ENCODE results near the gene S100A4.
A peak's percentile ranks its signal among the peaks of the same experiment; 100 is the strongest.
"Not testable (repeated sequence)": the region's sequence is repeated elsewhere in the genome, so short reads cannot be mapped to it uniquely, and the experiment has no call there.

The S100A4 gene

GRCh38 chr1:153532769-153533599, 12.6 kb downstream of the S100A4 start:
- DNase-seq, result peak; percentile 86 to 90

GRCh38 chr1:153532181-153532580, 13.4 kb downstream of the S100A4 start:
- peak in 1 of 2 experiments; percentile 44 for DNase-seq

GRCh38 chr1:153531638-153532037, 14.0 kb downstream of the S100A4 start:
- no peak for DNase-seq

DNA sequence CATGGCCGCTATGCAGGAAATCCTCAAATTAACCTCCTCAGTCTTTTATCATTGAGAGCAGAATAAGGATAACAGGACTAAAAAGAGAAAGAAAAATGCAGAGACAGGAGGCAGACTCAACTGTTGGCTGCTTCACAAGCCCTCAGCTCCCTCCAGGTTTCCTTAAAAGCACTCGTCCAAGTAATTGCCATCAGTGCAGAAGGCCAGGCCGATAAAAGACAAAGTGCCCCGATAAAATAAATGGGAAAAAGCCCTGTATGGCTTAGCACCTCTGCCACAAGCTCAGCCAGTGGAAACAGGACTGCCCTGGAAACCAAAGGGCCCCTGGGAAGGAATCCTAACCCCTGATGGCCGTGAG, 17.9 kb downstream of the S100A4 start:
- no peak for DNase-seq

DNA sequence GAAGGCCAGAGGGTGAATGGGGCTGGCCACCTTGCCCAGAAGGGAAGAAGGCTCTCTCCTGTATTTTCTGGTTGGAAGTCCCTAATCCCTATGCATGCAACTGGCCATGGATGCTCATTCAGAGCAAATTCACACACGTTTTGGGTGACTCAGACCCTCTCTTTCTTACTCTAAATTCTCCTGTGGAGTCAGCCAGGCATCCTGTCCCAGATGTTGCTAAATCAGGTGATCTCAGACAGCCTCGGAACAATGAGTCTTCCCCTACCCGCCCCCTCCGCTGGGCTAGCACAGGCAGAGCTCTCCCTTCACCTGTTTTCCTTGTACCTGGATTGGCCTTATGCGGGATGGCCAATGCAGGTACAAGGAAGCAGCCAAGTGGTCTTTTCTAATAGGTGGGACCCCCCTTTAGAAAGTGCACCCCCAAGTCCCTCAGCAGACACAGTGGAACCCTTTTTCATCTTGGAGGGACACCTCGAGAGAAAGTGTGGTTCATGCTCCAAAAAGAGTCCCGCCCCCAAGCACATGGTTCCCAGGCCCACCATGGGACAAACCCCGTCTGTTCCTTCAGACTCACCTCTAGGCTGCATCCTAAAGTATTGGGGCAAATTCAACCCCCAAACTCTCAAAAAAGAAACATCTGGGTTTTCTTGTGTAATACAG, 18.5 kb downstream of the S100A4 start:
- DNase-seq, result no peak

- DNase-seq, result no peak
These were observed 19.5 kb downstream of the S100A4 start for GRCh38 chr1:153526132-153526543.

DNA sequence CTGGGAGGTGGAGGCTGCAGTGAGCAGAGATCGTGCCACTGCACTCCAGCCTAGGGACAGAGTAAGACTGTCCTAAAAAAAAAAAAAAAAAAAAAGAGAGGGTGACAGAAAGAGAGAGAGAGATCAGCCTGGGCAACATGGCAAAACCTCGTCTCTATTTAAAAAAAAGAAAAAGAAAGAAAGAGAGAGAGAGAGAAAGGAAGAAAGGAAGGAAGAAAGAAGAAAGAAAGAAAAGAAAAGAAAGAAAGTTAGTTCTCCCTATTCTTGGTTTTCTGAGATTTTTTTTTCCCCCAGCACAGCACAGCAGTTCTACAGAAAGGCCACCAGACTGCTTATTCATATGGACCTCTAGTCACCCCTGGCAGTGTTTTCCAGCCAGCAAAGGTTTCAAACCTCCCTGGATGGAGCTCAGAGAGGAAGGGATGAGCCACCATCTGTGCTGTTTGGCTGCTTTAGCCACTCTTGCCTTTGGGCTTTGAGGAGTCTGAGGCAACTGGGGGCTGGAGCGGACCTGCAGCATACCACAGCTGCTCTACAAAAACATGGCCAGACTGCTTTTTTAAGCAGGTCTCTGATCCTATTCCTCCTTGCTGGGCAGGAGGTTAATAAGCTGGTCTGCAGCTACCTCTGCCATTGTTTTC, 20.4 kb downstream of the S100A4 start:
- DNase-seq, result no peak

GRCh38 chr1:153522353-153523048, 23.1 kb downstream of the S100A4 start:
- DNase-seq, result not testable (repeated sequence)

DNA sequence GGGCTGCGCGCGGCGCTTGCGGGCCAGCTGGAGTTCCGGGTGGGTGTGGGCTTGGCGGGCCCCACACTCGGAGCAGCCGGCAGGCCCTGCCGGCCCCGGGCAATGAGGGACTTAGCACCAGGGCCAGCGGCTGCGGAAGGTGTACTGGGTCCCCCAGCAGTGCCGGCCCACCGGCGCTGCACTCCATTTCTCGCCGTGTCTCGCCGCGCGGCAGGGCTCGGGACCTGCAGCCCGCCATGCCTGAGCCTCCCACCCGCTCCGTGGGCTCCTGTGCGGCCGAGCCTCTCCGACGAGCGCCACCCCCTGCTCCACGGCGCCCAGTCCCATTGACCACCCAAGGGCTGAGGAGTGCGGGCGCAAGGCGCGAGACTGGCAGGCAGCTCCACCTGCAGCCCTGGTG, 23.8 kb downstream of the S100A4 start:
- DNase-seq, result not testable (repeated sequence)

GRCh38 chr1:153520818-153521476, 24.7 kb downstream of the S100A4 start:
- no peak for DNase-seq

DNA sequence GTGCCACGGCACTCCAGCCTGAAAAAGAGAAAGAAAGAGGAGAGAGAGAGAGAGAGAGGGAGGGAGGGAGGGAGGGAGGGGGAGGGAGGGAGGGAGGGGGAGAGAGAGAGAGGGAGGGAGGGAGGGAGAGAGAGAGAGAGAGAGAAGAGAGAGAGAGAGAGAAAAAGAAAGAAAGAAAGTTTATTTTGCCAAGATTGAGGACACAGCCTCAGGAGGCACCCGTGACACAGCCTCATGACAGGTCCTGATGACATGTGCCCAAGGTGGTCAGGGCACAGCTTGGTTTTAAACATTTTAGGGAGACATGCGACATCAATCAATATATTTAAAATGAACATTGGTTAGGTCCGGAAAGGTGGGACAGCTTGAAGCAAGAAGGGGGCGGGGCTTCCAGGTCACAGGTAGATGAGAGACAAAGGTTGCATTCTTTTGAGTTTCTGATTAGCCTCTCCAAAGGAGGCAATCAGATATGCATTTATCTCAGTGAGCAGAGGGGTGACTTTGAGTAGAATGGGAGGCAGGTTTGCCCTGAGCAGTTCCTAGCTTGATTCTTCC, 25.4 kb downstream of the S100A4 start:
- DNase-seq, result not testable (repeated sequence)

DNA sequence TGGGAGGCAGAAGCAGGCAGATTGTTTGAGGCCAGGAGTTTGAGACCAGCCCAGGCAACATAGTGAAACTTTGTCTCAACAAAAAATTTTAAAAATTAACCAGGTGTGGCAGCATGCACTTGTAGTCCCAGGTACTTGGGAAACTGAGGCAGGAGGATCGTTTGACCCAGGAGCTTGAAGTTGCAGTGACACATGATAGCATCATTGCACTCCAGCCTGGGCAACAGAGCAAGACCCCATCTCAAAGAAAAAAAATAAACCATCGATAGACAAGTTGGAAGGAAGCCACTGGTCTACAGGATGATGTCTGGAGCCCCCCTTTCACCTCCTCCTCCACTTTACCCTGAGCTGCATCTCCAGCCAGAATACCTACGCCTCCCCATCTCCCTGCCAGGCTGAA, 26.4 kb downstream of the S100A4 start:
- DNase-seq, result no peak

DNA sequence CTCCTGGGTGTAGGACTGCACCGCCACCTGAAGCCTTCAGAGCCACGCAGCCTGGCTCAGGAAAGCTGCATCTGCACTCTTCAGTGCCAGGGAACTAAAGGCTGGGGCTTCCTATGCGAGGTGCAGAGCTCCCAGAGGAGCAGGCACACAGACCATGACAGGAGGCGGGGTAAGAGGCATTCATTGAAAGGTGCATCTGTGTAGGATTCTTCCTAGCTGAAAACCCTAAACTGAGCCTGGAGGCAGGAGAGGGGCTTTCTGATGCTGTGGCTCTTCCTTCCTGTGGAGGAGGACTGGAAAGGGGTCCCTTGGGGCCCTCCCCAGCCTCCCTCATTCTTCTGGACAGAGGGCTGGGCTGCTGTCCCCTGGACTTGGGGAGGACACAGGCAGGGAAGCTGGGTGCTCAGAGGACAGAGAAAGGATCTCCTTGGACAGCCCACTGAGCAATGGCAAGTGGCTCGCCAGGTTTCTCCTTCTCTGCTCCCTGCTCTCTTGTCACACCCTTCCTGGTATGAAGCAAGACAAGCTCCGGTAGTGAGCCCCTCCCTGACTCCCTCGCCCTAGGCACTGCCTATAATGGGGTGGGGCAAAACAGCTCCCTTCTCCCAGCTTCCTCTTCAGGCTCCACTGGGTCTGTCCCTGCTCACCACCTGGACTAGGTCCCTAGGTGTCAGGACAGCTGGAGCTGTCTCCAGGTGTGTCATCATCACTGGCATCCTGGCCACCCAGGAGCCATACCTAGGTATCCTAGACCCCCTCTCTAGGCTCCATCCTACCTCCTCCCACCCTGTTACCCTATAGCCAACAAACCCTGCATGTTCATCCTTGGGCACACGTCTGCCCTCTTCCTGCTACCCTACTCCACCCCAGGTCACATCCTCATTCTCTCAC, 29.9 kb downstream of the S100A4 start:
- DNase-seq, result no peak

DNA sequence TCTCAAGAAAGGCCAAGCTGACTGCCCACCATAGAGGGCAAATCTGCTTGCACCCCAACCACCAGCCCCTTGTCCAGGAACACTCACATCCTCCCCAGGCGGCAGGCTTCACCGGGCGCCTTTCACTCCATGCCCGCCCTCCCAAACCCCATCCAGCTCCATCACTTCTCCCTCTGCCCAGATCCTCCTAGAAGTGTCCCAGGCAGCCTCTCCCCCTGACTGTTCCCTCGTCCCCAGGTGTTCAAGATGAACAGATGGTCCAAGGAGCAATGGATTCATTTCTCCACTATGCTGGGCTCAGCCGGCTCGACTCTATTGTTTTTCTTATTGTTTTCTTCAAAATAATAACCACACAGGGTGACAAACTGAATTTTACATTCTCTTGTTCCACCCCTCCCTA, 31.9 kb downstream of the S100A4 start:
- DNase-seq, result no peak

DNA sequence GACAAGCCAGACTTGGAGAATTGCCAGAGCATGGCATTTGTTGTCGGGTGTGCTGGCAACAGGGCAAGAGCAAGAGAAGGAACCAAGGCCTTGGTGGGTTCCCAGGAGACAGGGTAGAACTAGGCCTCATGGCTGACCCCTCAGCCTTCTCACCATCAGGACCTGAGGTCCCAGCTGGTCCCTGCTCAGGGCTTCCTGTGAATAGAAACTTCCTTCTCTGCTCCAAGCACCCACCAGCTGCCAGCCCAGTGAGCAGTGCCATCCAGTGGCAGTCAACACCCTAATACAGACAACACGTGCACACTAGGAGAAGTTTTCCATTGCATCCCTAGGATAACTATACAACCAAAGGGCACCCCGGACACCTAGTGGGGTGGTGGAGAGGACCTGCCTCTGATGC, 32.6 kb downstream of the S100A4 start:
- DNase-seq, result no peak

GRCh38 chr1:153510984-153511410, 34.6 kb downstream of the S100A4 start:
- peak; percentile 86 to 89 for DNase-seq

DNA sequence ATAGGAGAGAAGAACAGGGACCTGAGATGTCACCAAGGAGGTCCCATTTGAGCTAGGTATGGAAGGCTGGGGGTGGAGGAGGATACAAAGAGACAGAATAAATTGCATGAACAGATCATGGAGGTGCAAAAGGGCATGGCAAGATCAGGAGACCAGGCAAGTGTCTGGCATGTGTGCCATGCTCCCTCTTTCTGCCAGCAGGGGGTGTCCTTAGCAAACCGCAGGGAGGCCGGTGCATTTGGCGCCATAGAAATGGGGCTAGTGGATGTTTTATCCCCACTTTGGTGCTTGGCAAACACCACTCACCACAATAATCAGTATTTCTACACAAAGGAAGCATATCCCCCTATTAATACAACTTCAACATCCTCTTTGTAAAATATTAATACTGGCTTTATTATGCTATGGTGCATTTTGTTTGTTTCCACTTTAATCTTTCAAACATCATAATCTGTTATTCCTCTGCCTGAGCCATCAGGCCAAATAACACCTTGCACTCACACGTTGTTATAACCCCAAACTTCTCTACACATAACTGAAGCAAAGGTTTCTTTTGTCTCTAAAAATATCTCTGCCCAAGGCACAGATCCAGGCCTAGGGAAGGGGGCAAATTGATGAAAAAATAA, 35.8 kb downstream of the S100A4 start:
- DNase-seq, result peak; percentile 78 to 83

DNA sequence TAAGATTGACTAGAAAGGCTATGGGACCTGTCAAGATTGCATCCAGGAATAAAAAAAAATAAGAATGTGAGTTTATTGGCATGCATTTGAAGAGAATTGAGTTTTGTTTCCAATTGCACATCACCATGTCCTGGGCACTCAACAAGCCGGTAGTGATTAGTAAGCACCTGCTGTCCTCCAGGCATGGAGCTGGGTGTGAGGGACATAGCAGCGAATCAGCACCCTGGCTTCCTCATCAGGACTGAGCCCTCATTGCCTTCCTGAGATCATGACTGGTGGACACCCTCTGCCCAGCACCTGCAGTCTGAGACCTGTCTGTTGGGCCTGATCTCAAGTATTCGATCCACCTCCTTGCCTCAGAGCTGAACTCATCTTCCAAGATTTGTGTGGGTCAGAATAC, 36.6 kb downstream of the S100A4 start:
- no peak for DNase-seq

- no peak for DNase-seq
These were observed 37.6 kb downstream of the S100A4 start for GRCh38 chr1:153507926-153508583.

- no peak for DNase-seq
These were observed 38.7 kb downstream of the S100A4 start for GRCh38 chr1:153506831-153507413.
